ENCODE results near the gene ATPAF2. TPM values are rescaled to one million over a fixed set of nuclear protein-coding genes. Genes with fewer than 3 reads are reported as not detected.

Gene ATPAF2
- total RNA-seq, 1 experiment from 2014 or later = 40.5 TPM

DNA sequence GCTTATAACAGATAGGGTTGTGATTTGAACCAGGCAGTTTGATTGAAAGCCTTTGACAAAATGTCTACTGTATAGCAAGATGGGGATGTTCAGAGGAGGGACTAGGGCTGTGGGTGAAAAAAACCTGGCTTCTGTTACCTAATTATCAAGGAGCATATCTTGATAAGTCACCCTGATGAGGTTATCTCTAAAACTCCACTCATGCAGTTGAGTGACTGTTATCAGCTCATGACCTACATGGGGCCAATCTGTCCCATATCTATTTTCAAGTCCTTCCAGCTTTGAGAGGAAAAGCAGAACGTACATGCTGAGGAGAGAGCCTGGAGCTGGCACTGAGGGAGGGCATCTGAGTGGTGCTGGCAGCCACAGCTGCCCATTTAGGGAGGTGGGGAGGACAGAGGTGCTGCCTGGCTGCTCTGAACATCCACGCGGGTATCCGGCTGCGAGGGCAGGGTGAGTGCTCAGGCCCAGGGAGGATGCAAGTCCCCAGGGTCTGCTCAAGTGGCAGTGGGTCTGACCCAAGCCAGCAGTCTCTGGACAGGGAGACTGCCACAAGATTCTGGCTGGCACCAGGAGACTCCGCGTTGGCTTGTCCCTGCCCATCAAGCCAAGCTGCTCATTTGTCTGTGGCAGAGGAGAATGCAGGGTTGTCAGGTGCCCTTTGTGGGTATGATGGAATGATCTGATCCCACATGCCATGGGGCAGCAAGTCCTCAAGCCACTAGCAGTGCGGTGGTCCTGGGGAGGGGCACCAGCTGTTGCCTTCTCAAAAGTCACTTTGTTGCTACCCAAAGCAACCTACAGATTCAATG is 29.2 kb downstream of the ATPAF2 start:
- Histone ChIP-seq H4K20me1 (ENCODE audit: low read length) (no peaks in the 10 kb centered on the region), H3K9me2 (replicated peaks; ENCODE audit: low read length) (no peaks in the 10 kb centered on the region), H3K36me3 (ENCODE audit: low read depth, low read length) (peaks cover 5% of the 10 kb centered on the region; the same call in 1 of the 2 replicates), H3K4me2 (ENCODE audit: low read length) (no peak overlapping the region), H2AFZ (ENCODE audit: low read length) (no peak overlapping the region), H3K9ac (ENCODE audit: low read length) (no peak overlapping the region), H3K9me3 (ENCODE audit: low read length) (no peaks in the 10 kb centered on the region), H3F3A (ENCODE audit: low read length, unreplicated experiment) (no peaks in the 10 kb centered on the region), H3K27me3 (ENCODE audit: low read length) (no peaks in the 10 kb centered on the region), H3K4me3 (ENCODE audit: low read length) (no peak overlapping the region), H3K4me1 (ENCODE audit: insufficient read depth, low read length) (peaks cover 31% of the 10 kb centered on the region), H3K27ac (ENCODE audit: low read length) (peak overlapping the region; percentile 11; the same call in 1 of the 2 replicates), H3K79me2 (ENCODE audit: low read length) (no peaks in the 10 kb centered on the region)
- ChIA-PET CTCF (no interaction called here), POLR2A (ENCODE audit: unreplicated experiment) (no interaction called here)
- ATAC-seq (no peak), DNase-seq (no peak)
- TF ChIP-seq EZH2 (IDR thresholded peaks at IDR 0.05; ENCODE audit: low read length, unreplicated experiment) (no peak), CTCF (conservative IDR thresholded peaks at IDR 0.05; ENCODE audit: low read depth, low read length) (no peak), EZH2phosphoT487 (IDR thresholded peaks at IDR 0.05; ENCODE audit: borderline replicate concordance, low read length) (no peak)
- BruUV-seq (replicated peaks) = no TSS peak
- intact Hi-C loops (cut with micrococcal nuclease) = no loop called here

GRCh38 chr17:18008496-18009268 is 30.3 kb downstream of the ATPAF2 start:
- ChIA-PET CTCF (no interaction called here), POLR2A (ENCODE audit: unreplicated experiment) (no interaction called here)
- no peaks in the 10 kb centered on the region for H3F3A ChIP-seq (ENCODE audit: low read length, unreplicated experiment)
- H3K79me2 ChIP-seq (ENCODE audit: low read length) = no peaks in the 10 kb centered on the region
- no peaks in the 10 kb centered on the region for H3K9me3 ChIP-seq (ENCODE audit: low read length)
- DNase-seq (peak; percentile 84), ATAC-seq (peak; percentile 65)
- TF ChIP-seq CTCF (conservative IDR thresholded peaks at IDR 0.05; ENCODE audit: low read depth, low read length) (no peak), EZH2phosphoT487 (IDR thresholded peaks at IDR 0.05; ENCODE audit: borderline replicate concordance, low read length) (no peak), EZH2 (IDR thresholded peaks at IDR 0.05; ENCODE audit: low read length, unreplicated experiment) (no peak)
- BruUV-seq (replicated peaks) = no TSS peak
- H3K4me2 ChIP-seq (ENCODE audit: low read length) = peak overlapping the region; percentile 36
- H4K20me1 ChIP-seq (ENCODE audit: low read length) = no peaks in the 10 kb centered on the region
- H3K27ac ChIP-seq (ENCODE audit: low read length) = peak overlapping the region; percentile 52
- peaks cover 5% of the 10 kb centered on the region; the same call in 1 of the 2 replicates for H3K36me3 ChIP-seq (ENCODE audit: low read depth, low read length)
- H3K9ac ChIP-seq (ENCODE audit: low read length) = no peak overlapping the region
- H3K4me1 ChIP-seq (ENCODE audit: insufficient read depth, low read length) = peaks cover 39% of the 10 kb centered on the region
- intact Hi-C loops (cut with micrococcal nuclease) = no loop called here
- no peaks in the 10 kb centered on the region for H3K27me3 ChIP-seq (ENCODE audit: low read length)
- no peak overlapping the region for H2AFZ ChIP-seq (ENCODE audit: low read length)
- H3K9me2 ChIP-seq (replicated peaks; ENCODE audit: low read length) = no peaks in the 10 kb centered on the region
- no peak overlapping the region for H3K4me3 ChIP-seq (ENCODE audit: low read length)
